ENCODE data around the gene OGFOD1. TPM values are rescaled to one million over a fixed set of nuclear protein-coding genes. Genes with fewer than 3 reads are reported as not detected.

The OGFOD1 gene
- total and polyA plus RNA-seq, 2 of the 13 experiments (the other 11 are each of a cell fraction or from before 2014, with no cell fraction given): 35.2 to 81.3 TPM

GRCh38 chr16:56469748-56470147, 18.4 kb downstream of the OGFOD1 start (continued):
- TF ChIP-seq ZNF710 (CRISPR knock-in tag; IDR thresholded peaks at IDR 0.05; ENCODE audit: borderline replicate concordance) (no peak), ZNF777 (CRISPR knock-in tag; IDR thresholded peaks at IDR 0.05) (no peak), ZKSCAN8 (CRISPR knock-in tag; IDR thresholded peaks at IDR 0.05; ENCODE audit: borderline replicate concordance) (no peak), EEA1 (CRISPR knock-in tag; IDR thresholded peaks at IDR 0.05; ENCODE audit: borderline replicate concordance) (no peak), ZSCAN20 (CRISPR knock-in tag; IDR thresholded peaks at IDR 0.05; ENCODE audit: borderline replicate concordance) (no peak)

GRCh38 chr16:56470232-56470631, 18.9 kb downstream of the OGFOD1 start:
- POLR2A ChIA-PET: interaction anchor here (1.6 kb wide), 1 partner anchor 19 kb away, joined by 5 read pairs; the partner anchor contains the start of genes NUDT21 and OGFOD1
- no peaks in the 10 kb centered on the region for H3K27me3 ChIP-seq (ENCODE audit: control insufficient read depth in 1 of 2, insufficient read depth in 2 of 2, low read length in 2 of 2)
- H3K9me3 ChIP-seq (ENCODE audit: low read length): no peaks in the 10 kb centered on the region
- H3K4me3 ChIP-seq (replicated peaks in 1 of 3; ENCODE audit: insufficient read depth in 1 of 3, low read depth in 2 of 3, low read length in 3 of 3): no peak overlapping the region
- H2AFZ ChIP-seq (ENCODE audit: low read length): no peak overlapping the region
- H3K4me2 ChIP-seq (ENCODE audit: low read depth, low read length): no peak overlapping the region
- ATAC-seq: no peak
- no peak overlapping the region for H3K27ac ChIP-seq (ENCODE audit: extremely low read length, insufficient read depth, low read length)
- 99% methylated on average over 3 of the region's 3 CpGs for WGBS (ENCODE audit: low lambda C conversion rate)
- H3K9ac ChIP-seq (ENCODE audit: insufficient read depth, low read depth, low read length): no peak overlapping the region
- H4K20me1 ChIP-seq (ENCODE audit: insufficient read depth, low read length): no peaks in the 10 kb centered on the region
- H3K4me1 ChIP-seq (ENCODE audit: insufficient read depth, low read length): no peaks in the 10 kb centered on the region
- FAIRE-seq: no peak
- peaks cover 42 to 80% of the 10 kb centered on the region in 2 experiments for H3K36me3 ChIP-seq (replicated peaks in 1 of 2; ENCODE audit: control insufficient read depth in 1 of 2, insufficient read depth in 2 of 2, low read length in 2 of 2)
- BruUV-seq (replicated peaks): no TSS peak
- in situ Hi-C loops (cut with HindIII; ENCODE audit: extremely low pct_ligation_motif_present, low pct_unique_long_range_greater_than_20kb): no loop called here
- CTCF ChIA-PET (ENCODE audit: low intra/inter-chr PET ratio, low total read pairs): no interaction called here
- no peak for DNase-seq (ENCODE audit: low spot score)
- intact Hi-C loops (cut with micrococcal nuclease; ENCODE audit: unreplicated experiment): no loop called here
- no peaks in the 10 kb centered on the region for H3K79me2 ChIP-seq (ENCODE audit: insufficient read depth, low read length)
- no peak for TF ChIP-seq KDM6A (CRISPR knock-in tag; IDR thresholded peaks at IDR 0.05; ENCODE audit: low read depth)
- no peak for TF ChIP-seq SUZ12 (IDR thresholded peaks at IDR 0.05; ENCODE audit: low read depth, low read length)
- TF ChIP-seq ZNF281 (CRISPR knock-in tag; IDR thresholded peaks at IDR 0.05; ENCODE audit: borderline replicate concordance): no peak
- TF ChIP-seq STAG1 (CRISPR knock-in tag; IDR thresholded peaks at IDR 0.05): no peak
- no peak for TF ChIP-seq ZFX (CRISPR knock-in tag; IDR thresholded peaks at IDR 0.05; ENCODE audit: low read depth)
- no peak for TF ChIP-seq YY1 (IDR thresholded peaks at IDR 0.05; ENCODE audit: insufficient read depth, insufficient replicate concordance, low read depth, low read length)
- TF ChIP-seq HMGXB4 (CRISPR knock-in tag; IDR thresholded peaks at IDR 0.05; ENCODE audit: borderline replicate concordance in 1 of 2, low read depth in 1 of 2): no peak
- no peak for TF ChIP-seq ZNF570 (CRISPR knock-in tag; IDR thresholded peaks at IDR 0.05; ENCODE audit: borderline replicate concordance)
- TF ChIP-seq ZNF597 (CRISPR knock-in tag; IDR thresholded peaks at IDR 0.05): no peak
- no peak for TF ChIP-seq AGO1 (IDR thresholded peaks at IDR 0.05; ENCODE audit: low read depth, low read length, poor library complexity, severe bottlenecking)

Measured in HepG2 (cell line).